HG02610 (cell line): ENCODE results near the gene DTX3.
"Not testable (repeated sequence)": the region's sequence is repeated elsewhere in the genome, so short reads cannot be mapped to it uniquely, and the experiment has no call there.

Source experiments
- ATAC-seq: cut with Tn5 transposase; IDR thresholded peaks from one replicate; pipeline ENCODE4 v1.9.1; 2021; ENCODE audit warnings: mild to moderate bottlenecking, moderate library complexity; ENCODE audit not compliant: unreplicated experiment

DTX3 gene

GRCh38 chr12:57582440-57582839 lies 22.2 kb upstream of the DTX3 start:
- ATAC-seq: no peak

- peak; percentile 83 for ATAC-seq
These were observed 21.4 kb upstream of the DTX3 start for GRCh38 chr12:57583008-57583831.

GRCh38 chr12:57584050-57584449 lies 20.6 kb upstream of the DTX3 start:
- ATAC-seq: no peak

- no peak for ATAC-seq
These were observed 19.9 kb upstream of the DTX3 start for GRCh38 chr12:57584690-57585089.

- no peak for ATAC-seq
These were observed 19.5 kb upstream of the DTX3 start for GRCh38 chr12:57585156-57585555.

- ATAC-seq: no peak
These were observed 18.5 kb upstream of the DTX3 start for GRCh38 chr12:57586128-57586527.

GRCh38 chr12:57586832-57587429 lies 17.7 kb upstream of the DTX3 start:
- no peak for ATAC-seq

GRCh38 chr12:57588951-57589610 lies 15.5 kb upstream of the DTX3 start:
- not testable (repeated sequence) for ATAC-seq

- no peak for ATAC-seq
These were observed 14.2 kb upstream of the DTX3 start for GRCh38 chr12:57590479-57590863.

- ATAC-seq: peak; percentile 92
These were observed 13.5 kb upstream of the DTX3 start, which contains the start of gene PIP4K2C for GRCh38 chr12:57590864-57591781. PIP4K2C (plus strand) TSS chr12:57591192; CDS start chr12:57591290, 98 bp downstream.

GRCh38 chr12:57591782-57592325 lies 12.8 kb upstream of the DTX3 start:
- ATAC-seq: no peak

- ATAC-seq: no peak
These were observed 12.0 kb upstream of the DTX3 start for GRCh38 chr12:57592551-57593165.

GRCh38 chr12:57593187-57593586 lies 11.4 kb upstream of the DTX3 start:
- no peak for ATAC-seq

GRCh38 chr12:57600395-57600794 lies 4.2 kb upstream of the DTX3 start:
- no peak for ATAC-seq

- no peak for ATAC-seq
These were observed 2.1 kb upstream of the DTX3 start for GRCh38 chr12:57602544-57602943.

GRCh38 chr12:57603324-57603723 lies 1.3 kb upstream of the DTX3 start:
- no peak for ATAC-seq

GRCh38 chr12:57603815-57604453 lies 690 bp upstream of the DTX3 start:
- no peak for ATAC-seq

- ATAC-seq: peak; percentile 13
These were observed 577 bp downstream of the DTX3 start for GRCh38 chr12:57604992-57605810.

GRCh38 chr12:57605811-57606311 lies 1.2 kb downstream of the DTX3 start:
- ATAC-seq: no peak
